ENCODE results near the gene CRACR2B.

GRCh38 chr11:795634-796564 is 31.8 kb upstream of the CRACR2B start:
- peak in 1 of 4 donors; percentile 29 for TF ChIP-seq POLR2A (IDR thresholded peaks at IDR 0.05)
- TF ChIP-seq, protein P1, sequence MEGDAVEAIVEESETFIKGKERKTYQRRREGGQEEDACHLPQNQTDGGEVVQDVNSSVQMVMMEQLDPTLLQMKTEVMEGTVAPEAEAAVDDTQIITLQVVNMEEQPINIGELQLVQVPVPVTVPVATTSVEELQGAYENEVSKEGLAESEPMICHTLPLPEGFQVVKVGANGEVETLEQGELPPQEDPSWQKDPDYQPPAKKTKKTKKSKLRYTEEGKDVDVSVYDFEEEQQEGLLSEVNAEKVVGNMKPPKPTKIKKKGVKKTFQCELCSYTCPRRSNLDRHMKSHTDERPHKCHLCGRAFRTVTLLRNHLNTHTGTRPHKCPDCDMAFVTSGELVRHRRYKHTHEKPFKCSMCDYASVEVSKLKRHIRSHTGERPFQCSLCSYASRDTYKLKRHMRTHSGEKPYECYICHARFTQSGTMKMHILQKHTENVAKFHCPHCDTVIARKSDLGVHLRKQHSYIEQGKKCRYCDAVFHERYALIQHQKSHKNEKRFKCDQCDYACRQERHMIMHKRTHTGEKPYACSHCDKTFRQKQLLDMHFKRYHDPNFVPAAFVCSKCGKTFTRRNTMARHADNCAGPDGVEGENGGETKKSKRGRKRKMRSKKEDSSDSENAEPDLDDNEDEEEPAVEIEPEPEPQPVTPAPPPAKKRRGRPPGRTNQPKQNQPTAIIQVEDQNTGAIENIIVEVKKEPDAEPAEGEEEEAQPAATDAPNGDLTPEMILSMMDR (IDR thresholded peaks at IDR 0.05), result no peak
